HCT116 (cell line): ENCODE measurements around the gene ZDHHC21. TPM values are rescaled to one million over a fixed set of nuclear protein-coding genes. Genes with fewer than 3 reads are reported as not detected.

Source experiments
- ATAC-seq: fragments of 200-7000 bp; cut with Tn5 transposase; 2 replicates; pipeline ENCODE4 v1.9.1; 2020; ENCODE audit warnings: mild to moderate bottlenecking, moderate library complexity
- BruUV-seq: library from RNA; stranded (reverse); fragments of 400-500 nt; replicated peaks from 2 replicates; lab custom pipeline; 2021; lab: Mats Ljungman, UMichigan
- CTCF ChIA-PET: fragments of 300-600 bp; sonication (Branson Sonifier 250); formaldehyde crosslinking; loops from one replicate; lab custom pipeline; 2021; ENCODE audit warnings: antibody characterized with exemption; lab: Charles Lee
- POLR2A ChIA-PET: fragments of 300-600, 350-600 bp; sonication (Branson Sonifier 250); formaldehyde crosslinking; loops from one replicate; lab custom pipeline; 2021; ENCODE audit warnings: antibody characterized with exemption; lab: Charles Lee
- RAD21 ChIA-PET, 2 experiments: fragments of 300-600 bp; sonication (Branson Sonifier 250); formaldehyde crosslinking; loops; one replicate each; lab custom pipeline; 2023; ENCODE audit warnings: low total read pairs in 2 of 2; ENCODE audit not compliant: uncharacterized antibody in 2 of 2, unreplicated experiment in 2 of 2, low non-redundant PET in 1 of 2; lab: Charles Lee
- DNase-seq: peaks from one replicate; pipeline ENCODE4 v3.0.0-alpha.2; 2010; ENCODE audit warnings: low read depth, low spot score
- H2AFZ ChIP-seq: fragments of 200-600 bp; shearing (Covaris generic), sonication (generic); 2 replicates; pipeline ENCODE4 v1.6.1; 2017; ENCODE audit warnings: low read depth, mixed run types, mixed read lengths, antibody characterized with exemption, low read length; ENCODE audit not compliant: poor library complexity, severe bottlenecking
- H3K27ac ChIP-seq: 2 replicates; pipeline ENCODE4 v1.5.1; 2012; ENCODE audit warnings: low read depth, low read length
- H3K27me3 ChIP-seq: fragments of 200-600 bp; sonication (generic); 2 replicates; pipeline ENCODE4 v1.6.1; 2016; ENCODE audit warnings: mixed run types, low read length, mixed read lengths; ENCODE audit not compliant: insufficient read depth
- H3K36me3 ChIP-seq, 2 experiments: fragments of 200-500 bp in 1 of 2; fragments of 200-600 bp in 1 of 2; sonication (Bioruptor generic) in 1 of 2; sonication (generic) in 1 of 2; 2 replicates each; pipeline versions ENCODE4 v1.5.1 to v1.6.1; 2014 to 2016; ENCODE audit warnings: low read length in 2 of 2, inconsistent platforms in 1 of 2, mixed read lengths in 1 of 2, mixed run types in 1 of 2; ENCODE audit not compliant: insufficient read depth in 2 of 2, control insufficient read depth in 1 of 2
- H3K4me1 ChIP-seq, 2 experiments: fragments of 200-600 bp in 1 of 2; sonication (generic) in 1 of 2; 2 replicates each; pipeline versions ENCODE4 v1.5.1 to v1.6.1; 2012 to 2017; ENCODE audit warnings: low read length in 2 of 2, inconsistent platforms in 1 of 2, mild to moderate bottlenecking in 1 of 2, mixed read lengths in 1 of 2, mixed run types in 1 of 2, moderate library complexity in 1 of 2; ENCODE audit not compliant: insufficient read depth in 2 of 2, control insufficient read depth in 1 of 2
- H3K4me2 ChIP-seq: fragments of 200-600 bp; sonication (generic); 2 replicates; pipeline ENCODE4 v1.6.1; 2017; ENCODE audit warnings: mixed run types, low read length, mixed read lengths
- H3K4me3 ChIP-seq, 2 experiments: fragments of 200-600 bp in 1 of 2; sonication (generic) in 1 of 2; replicated peaks in 1 of 2; 2 replicates each; pipeline ENCODE4 v1.5.1; 2011 to 2016; ENCODE audit warnings: low read length in 2 of 2, control low read depth in 1 of 2, low read depth in 1 of 2, mild to moderate bottlenecking in 1 of 2, mixed read lengths in 1 of 2, mixed run types in 1 of 2
- H3K79me2 ChIP-seq: fragments of 200-600 bp; sonication (generic); 2 replicates; pipeline ENCODE4 v1.6.1; 2017; ENCODE audit warnings: mild to moderate bottlenecking, mixed run types, low read length, moderate library complexity, mixed read lengths; ENCODE audit not compliant: insufficient read depth
- H3K9ac ChIP-seq: fragments of 200-600 bp; sonication (generic); 2 replicates; pipeline ENCODE4 v1.6.1; 2016; ENCODE audit warnings: low read length, mixed read lengths
- H3K9me2 ChIP-seq: fragments of 200-600 bp; sonication (generic), shearing (Covaris generic); 2 replicates; pipeline ENCODE4 v1.6.1; 2017; ENCODE audit warnings: mixed run types, mild to moderate bottlenecking, moderate library complexity; ENCODE audit not compliant: insufficient read depth
- H3K9me3 ChIP-seq, 2 experiments: fragments of 200-500 bp in 1 of 2; fragments of 200-600 bp in 1 of 2; sonication (Bioruptor generic) in 1 of 2; sonication (generic) in 1 of 2; 2 replicates each; pipeline ENCODE4 v1.6.1; 2014 to 2017; ENCODE audit warnings: low read length in 2 of 2, mixed read lengths in 2 of 2, inconsistent platforms in 1 of 2, low read depth in 1 of 2, mild to moderate bottlenecking in 1 of 2, mixed run types in 1 of 2, moderate library complexity in 1 of 2; ENCODE audit not compliant: control insufficient read depth in 1 of 2, insufficient read depth in 1 of 2
- H4K20me1 ChIP-seq: fragments of 200-600 bp; sonication (generic), shearing (Covaris generic); 2 replicates; pipeline ENCODE4 v1.6.1; 2017; ENCODE audit warnings: mixed run types, mild to moderate bottlenecking, moderate library complexity; ENCODE audit not compliant: insufficient read depth
- CBX3 ChIP-seq: IDR thresholded peaks from 2 replicates; pipeline ENCODE4 v1.6.1; 2012; ENCODE audit warnings: low read depth
- CEBPB ChIP-seq: IDR thresholded peaks from 2 replicates; pipeline ENCODE4 v1.6.1; 2012; ENCODE audit warnings: low read depth
- EGR1 ChIP-seq: IDR thresholded peaks from 2 replicates; pipeline ENCODE4 v1.6.1; 2012; ENCODE audit warnings: low read depth
- ELF1 ChIP-seq: IDR thresholded peaks from 2 replicates; pipeline ENCODE4 v1.6.1; 2012; ENCODE audit warnings: low read depth, borderline replicate concordance
- EZH2 ChIP-seq: fragments of 200-600 bp; sonication (generic); IDR thresholded peaks from 2 replicates; pipeline ENCODE4 v1.6.1; 2017; ENCODE audit warnings: antibody characterized with exemption, mixed run types
- EZH2phosphoT487 ChIP-seq: fragments of 200-600 bp; IDR thresholded peaks from 2 replicates; pipeline ENCODE4 v1.6.1; 2018; ENCODE audit warnings: antibody characterized with exemption, borderline replicate concordance
- FOSL1 ChIP-seq: IDR thresholded peaks from 2 replicates; pipeline ENCODE4 v1.6.1; 2012; ENCODE audit warnings: low read depth
- JUND ChIP-seq: IDR thresholded peaks from 2 replicates; pipeline ENCODE4 v1.6.1; 2012
- POLR2A ChIP-seq: IDR thresholded peaks from 2 replicates; pipeline ENCODE4 v1.7.0; 2011; ENCODE audit warnings: borderline replicate concordance; ENCODE audit not compliant: insufficient read depth, insufficient read length; ENCODE audit errors: extremely low read depth
- POLR2AphosphoS5 ChIP-seq: IDR thresholded peaks from 2 replicates; pipeline ENCODE4 v1.6.1; 2011; ENCODE audit warnings: mild to moderate bottlenecking, low read depth, low read length, moderate library complexity
- RAD21 ChIP-seq: IDR thresholded peaks from 2 replicates; pipeline ENCODE4 v1.6.1; 2012; ENCODE audit warnings: low read depth, mild to moderate bottlenecking
- SIN3A ChIP-seq: IDR thresholded peaks from 2 replicates; pipeline ENCODE4 v1.6.1; 2012; ENCODE audit warnings: low read depth
- YY1 ChIP-seq: IDR thresholded peaks from 2 replicates; pipeline ENCODE4 v1.6.1; 2011; ENCODE audit warnings: low read length, low read depth, moderate library complexity, mild to moderate bottlenecking; ENCODE audit not compliant: insufficient replicate concordance; ENCODE audit errors: extremely low read depth
- ZFX ChIP-seq: fragments of 450-650 bp; IDR thresholded peaks from 2 replicates; pipeline ENCODE4 v1.6.1; 2017
- ZNF274 ChIP-seq: fragments of 200-500 bp; sonication (Bioruptor generic); IDR thresholded peaks from 2 replicates; pipeline ENCODE4 v1.6.1; 2014; ENCODE audit warnings: mild to moderate bottlenecking, low read depth, low read length, inconsistent platforms
- intact Hi-C: fragments of 100-400 bp; cut with micrococcal nuclease; formaldehyde crosslinking; loops from 2 replicates; pipeline ENCODE4 v1.10.0; 2022
- total RNA-seq: library from RNA; stranded (reverse); gene quantifications from one replicate; pipeline ENCODE4 v1.2.1, GENCODE V29; 2021; ENCODE audit not compliant: unreplicated experiment
- TF ChIP-seq, protein P1 (sequence below): IDR thresholded peaks from 2 replicates; pipeline ENCODE4 v1.6.1; 2012
- TF ChIP-seq, protein P2 (sequence below), 3 experiments: fragments of 200-600 bp in 1 of 3; sonication (generic) in 1 of 3; IDR thresholded peaks in 2 of 3; conservative IDR thresholded peaks in 1 of 3; 2 replicates each; pipeline ENCODE4 v1.5.1; 2012 to 2017; ENCODE audit warnings: low read depth in 2 of 3, low read length in 2 of 3, antibody characterized with exemption in 1 of 3, borderline replicate concordance in 1 of 3, control low read depth in 1 of 3, mild to moderate bottlenecking in 1 of 3, mixed read lengths in 1 of 3, mixed run types in 1 of 3, moderate library complexity in 1 of 3; ENCODE audit not compliant: insufficient read depth in 1 of 3
- TF ChIP-seq, protein P3 (sequence below): IDR thresholded peaks from 2 replicates; pipeline ENCODE4 v1.6.1; 2012
- TF ChIP-seq, protein P4 (sequence below): IDR thresholded peaks from 2 replicates; pipeline ENCODE4 v1.6.1; 2012; ENCODE audit warnings: low read depth

The ZDHHC21 gene
- total RNA-seq, 1 experiment from 2014 or later: 5.9 TPM

DNA sequence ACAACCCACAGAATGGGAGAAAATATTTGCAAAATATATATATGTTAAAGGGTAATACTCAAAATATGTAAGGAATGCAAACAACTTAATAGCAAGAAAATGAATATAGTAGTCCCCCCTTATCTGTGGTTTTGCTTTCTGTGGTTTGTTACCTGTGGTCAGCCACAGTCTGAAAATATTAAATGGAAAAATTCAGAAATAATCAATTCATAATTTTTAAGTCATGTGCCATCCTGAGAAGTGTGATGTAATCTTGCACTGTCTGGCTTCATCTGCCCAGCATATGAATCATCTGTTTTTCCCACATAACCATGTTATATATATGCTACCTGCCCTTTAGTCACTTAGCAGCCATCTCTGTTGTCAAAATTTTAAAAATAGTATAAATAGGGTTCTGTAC is 17.6 kb upstream of the ZDHHC21 start:
- Histone ChIP-seq H3K27me3 (no peaks in the 10 kb centered on the region; the same call in 1 of the 2 replicates), H3K79me2 (no peaks in the 10 kb centered on the region), H3K4me2 (no peak overlapping the region), H3K36me3 (no peaks in the 10 kb centered on the region), H3K4me1 (no peaks in the 10 kb centered on the region), H3K27ac (no peak overlapping the region), H2AFZ (no peak overlapping the region), H4K20me1 (no peaks in the 10 kb centered on the region), H3K4me3 (no peak overlapping the region), H3K9ac (no peak overlapping the region), H3K9me3 (no peaks in the 10 kb centered on the region), H3K9me2 (no peaks in the 10 kb centered on the region)
- POLR2A ChIA-PET: no interaction called here
- RAD21 ChIA-PET: no interaction called here
- TF ChIP-seq RAD21: no peak
- no peak for TF ChIP-seq CEBPB
- TF ChIP-seq JUND: no peak
- TF ChIP-seq ZFX: no peak
- TF ChIP-seq SIN3A: no peak
- TF ChIP-seq POLR2AphosphoS5: no peak
- no peak for TF ChIP-seq FOSL1
- TF ChIP-seq EGR1: no peak
- TF ChIP-seq, protein P1, sequence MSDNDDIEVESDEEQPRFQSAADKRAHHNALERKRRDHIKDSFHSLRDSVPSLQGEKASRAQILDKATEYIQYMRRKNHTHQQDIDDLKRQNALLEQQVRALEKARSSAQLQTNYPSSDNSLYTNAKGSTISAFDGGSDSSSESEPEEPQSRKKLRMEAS: no peak
- no peak for TF ChIP-seq ZNF274
- TF ChIP-seq, protein P2, sequence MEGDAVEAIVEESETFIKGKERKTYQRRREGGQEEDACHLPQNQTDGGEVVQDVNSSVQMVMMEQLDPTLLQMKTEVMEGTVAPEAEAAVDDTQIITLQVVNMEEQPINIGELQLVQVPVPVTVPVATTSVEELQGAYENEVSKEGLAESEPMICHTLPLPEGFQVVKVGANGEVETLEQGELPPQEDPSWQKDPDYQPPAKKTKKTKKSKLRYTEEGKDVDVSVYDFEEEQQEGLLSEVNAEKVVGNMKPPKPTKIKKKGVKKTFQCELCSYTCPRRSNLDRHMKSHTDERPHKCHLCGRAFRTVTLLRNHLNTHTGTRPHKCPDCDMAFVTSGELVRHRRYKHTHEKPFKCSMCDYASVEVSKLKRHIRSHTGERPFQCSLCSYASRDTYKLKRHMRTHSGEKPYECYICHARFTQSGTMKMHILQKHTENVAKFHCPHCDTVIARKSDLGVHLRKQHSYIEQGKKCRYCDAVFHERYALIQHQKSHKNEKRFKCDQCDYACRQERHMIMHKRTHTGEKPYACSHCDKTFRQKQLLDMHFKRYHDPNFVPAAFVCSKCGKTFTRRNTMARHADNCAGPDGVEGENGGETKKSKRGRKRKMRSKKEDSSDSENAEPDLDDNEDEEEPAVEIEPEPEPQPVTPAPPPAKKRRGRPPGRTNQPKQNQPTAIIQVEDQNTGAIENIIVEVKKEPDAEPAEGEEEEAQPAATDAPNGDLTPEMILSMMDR (IDR thresholded peaks at IDR 0.05 in 2 of 3, conservative IDR thresholded peaks at IDR 0.05 in 1 of 3; ENCODE audit: borderline replicate concordance in 1 of 3, insufficient read depth in 1 of 3, low read depth in 2 of 3, low read length in 2 of 3): no peak
- TF ChIP-seq POLR2A: no peak
- TF ChIP-seq, protein P3, sequence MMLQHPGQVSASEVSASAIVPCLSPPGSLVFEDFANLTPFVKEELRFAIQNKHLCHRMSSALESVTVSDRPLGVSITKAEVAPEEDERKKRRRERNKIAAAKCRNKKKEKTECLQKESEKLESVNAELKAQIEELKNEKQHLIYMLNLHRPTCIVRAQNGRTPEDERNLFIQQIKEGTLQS: no peak
- TF ChIP-seq, protein P4, sequence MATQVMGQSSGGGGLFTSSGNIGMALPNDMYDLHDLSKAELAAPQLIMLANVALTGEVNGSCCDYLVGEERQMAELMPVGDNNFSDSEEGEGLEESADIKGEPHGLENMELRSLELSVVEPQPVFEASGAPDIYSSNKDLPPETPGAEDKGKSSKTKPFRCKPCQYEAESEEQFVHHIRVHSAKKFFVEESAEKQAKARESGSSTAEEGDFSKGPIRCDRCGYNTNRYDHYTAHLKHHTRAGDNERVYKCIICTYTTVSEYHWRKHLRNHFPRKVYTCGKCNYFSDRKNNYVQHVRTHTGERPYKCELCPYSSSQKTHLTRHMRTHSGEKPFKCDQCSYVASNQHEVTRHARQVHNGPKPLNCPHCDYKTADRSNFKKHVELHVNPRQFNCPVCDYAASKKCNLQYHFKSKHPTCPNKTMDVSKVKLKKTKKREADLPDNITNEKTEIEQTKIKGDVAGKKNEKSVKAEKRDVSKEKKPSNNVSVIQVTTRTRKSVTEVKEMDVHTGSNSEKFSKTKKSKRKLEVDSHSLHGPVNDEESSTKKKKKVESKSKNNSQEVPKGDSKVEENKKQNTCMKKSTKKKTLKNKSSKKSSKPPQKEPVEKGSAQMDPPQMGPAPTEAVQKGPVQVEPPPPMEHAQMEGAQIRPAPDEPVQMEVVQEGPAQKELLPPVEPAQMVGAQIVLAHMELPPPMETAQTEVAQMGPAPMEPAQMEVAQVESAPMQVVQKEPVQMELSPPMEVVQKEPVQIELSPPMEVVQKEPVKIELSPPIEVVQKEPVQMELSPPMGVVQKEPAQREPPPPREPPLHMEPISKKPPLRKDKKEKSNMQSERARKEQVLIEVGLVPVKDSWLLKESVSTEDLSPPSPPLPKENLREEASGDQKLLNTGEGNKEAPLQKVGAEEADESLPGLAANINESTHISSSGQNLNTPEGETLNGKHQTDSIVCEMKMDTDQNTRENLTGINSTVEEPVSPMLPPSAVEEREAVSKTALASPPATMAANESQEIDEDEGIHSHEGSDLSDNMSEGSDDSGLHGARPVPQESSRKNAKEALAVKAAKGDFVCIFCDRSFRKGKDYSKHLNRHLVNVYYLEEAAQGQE: no peak
- no peak for TF ChIP-seq EZH2
- no peak for TF ChIP-seq YY1
- no peak for TF ChIP-seq CBX3
- no peak for TF ChIP-seq ELF1
- no peak for TF ChIP-seq EZH2phosphoT487
- DNase-seq: no peak
- BruUV-seq: no TSS peak
- intact Hi-C loops: no loop called here
- no peak for ATAC-seq
- CTCF ChIA-PET: no interaction called here
